ENCODE results near the gene C6orf58. TPM values are rescaled to one million over a fixed set of nuclear protein-coding genes. Genes with fewer than 3 reads are reported as not detected.

Gene C6orf58
- total RNA-seq, 4 donors from 2014 or later, result not detected

Other genes starting within 250 kb of the C6orf58 start
- 10 to 100 TPM; 31.4 to 45.3 (median 33.6) TPM for gene ECHDC1, start 233.6 kb upstream of the C6orf58 start, total RNA-seq
- 10 to 100 TPM; 34.0 to 57.4 (median 44.8) TPM for gene KIAA0408, start 117.8 kb upstream of the C6orf58 start, total RNA-seq